Dermis microvascular lymphatic vessel endothelial cell (primary cell): ENCODE measurements around the gene TGM3. TPM values are rescaled to one million over a fixed set of nuclear protein-coding genes. Genes with fewer than 3 reads are reported as not detected.

Source experiments
- DNase-seq, 2 donors: peaks; one replicate each; pipeline versions ENCODE4 v3.0.0 to v3.0.0-alpha.2; 2010; ENCODE audit warnings: low read depth in 2 of 2
- total RNA-seq: library from RNA; depleted of rRNA; stranded (reverse); fragments of >200 nt; gene quantifications from 2 replicates; pipeline ENCODE4 v1.2.1, GENCODE V29; 2014

TGM3 gene
- total RNA-seq, 1 donor from 2014 or later = not detected

- no peak for DNase-seq
These were observed 83.9 kb downstream of the TGM3 start for GRCh38 chr20:2379511-2380229.

GRCh38 chr20:2380601-2381000, 84.8 kb downstream of the TGM3 start, which contains the start of gene TGM6:
Gene TGM6, plus strand, starts transcription at chr20:2380901. Its CDS starts 68 bp downstream, at chr20:2380969.
- no peak for DNase-seq

DNA sequence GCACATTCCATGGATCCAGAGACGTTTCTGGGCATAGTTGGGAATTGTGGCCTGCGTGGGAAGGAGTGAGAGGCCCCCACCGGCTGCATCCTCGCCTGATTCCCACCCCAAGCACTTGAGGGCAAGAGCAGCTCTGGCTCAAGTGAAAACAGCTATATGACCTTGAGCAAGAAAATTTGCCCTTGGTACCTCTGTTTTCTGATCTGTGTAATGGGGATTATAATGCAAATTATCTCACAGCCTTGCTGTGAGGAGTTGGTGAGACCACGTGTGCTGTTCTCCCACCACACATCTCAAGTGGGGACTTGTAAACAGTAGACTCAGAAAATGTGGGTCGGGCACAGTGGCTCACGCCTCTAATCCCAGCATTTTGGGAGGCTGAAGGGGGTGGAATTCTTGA, 85.5 kb downstream of the TGM3 start:
- DNase-seq = no peak

GRCh38 chr20:2382833-2383232, 87.0 kb downstream of the TGM3 start:
- DNase-seq = peak in 1 of 2 donors; percentile 33

DNA sequence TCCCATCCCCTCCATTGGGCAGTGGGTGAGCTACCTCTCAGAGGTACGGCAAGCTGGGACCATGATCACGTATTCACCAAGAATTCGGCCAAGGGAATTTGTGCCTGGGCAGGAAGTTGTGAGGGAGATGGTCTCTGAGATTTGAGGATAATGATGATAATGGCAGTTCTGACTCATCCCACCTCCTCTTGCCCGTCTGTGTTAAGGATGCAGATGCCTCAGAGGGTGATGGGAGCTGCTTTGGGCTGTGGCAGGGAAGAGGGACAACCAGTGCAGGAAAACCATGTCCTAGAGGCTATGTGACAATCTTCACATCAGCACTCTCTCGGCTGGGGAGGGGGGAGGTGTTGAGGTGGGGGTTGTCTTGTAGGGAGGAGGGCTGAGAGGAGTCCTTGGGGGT, 89.2 kb downstream of the TGM3 start:
- no peak for DNase-seq

GRCh38 chr20:2385496-2385895, 89.7 kb downstream of the TGM3 start:
- no peak for DNase-seq

DNA sequence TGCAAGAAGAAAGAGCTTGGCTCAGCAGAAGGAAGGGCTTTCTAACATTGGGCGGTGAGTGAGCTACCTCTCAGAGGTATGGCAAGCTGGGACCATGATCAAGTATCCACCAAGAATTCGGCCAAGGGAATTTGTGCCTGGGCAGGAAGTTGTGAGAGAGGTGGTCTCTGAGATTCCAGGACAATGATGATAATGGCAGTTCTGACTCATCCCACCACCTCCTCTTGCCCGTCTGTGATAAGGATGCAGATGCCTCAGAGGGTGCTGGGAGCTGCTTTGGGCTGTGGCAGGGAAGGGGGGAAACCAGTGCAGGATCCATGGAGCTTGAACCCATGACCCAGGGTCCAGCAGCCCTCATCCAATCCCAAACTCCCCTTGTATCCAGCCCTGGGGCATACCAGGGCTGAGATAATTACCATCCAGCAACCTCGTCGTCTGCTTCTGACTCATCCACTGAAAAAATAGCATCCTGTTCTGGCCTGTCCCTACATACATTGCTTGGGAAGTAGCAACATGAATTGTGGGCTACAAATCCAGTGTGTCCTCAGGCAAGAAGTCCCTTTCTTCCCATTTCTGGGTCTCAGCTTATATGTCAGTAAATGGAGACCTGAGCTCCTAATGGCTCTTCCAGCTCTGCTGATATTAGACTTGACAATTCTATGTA, 90.8 kb downstream of the TGM3 start:
- DNase-seq = peak in 1 of 2 donors; percentile 49

GRCh38 chr20:2387180-2387577, 91.4 kb downstream of the TGM3 start:
- peak; percentile 17 to 47 for DNase-seq

DNA sequence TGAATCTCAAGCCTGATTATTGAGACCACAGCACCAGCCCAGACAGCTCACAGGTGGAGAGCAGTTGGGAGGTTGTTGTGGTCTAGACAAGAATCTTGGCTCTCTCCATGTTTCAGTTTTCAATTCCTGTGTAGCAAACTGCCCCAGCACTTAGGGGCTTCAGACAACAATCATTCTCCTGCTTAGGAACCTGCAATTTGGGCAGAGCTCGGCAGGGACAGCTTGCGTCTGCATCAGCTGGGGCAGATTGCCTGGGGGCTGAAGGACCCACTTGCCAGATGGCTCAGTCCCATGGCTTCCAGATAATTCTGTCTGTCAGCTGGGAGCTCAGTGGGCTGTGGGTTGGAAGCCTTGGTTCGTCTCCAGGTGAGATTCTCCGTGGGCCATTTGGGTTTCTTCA, 91.8 kb downstream of the TGM3 start:
- no peak for DNase-seq

Other genes starting within 250 kb of the TGM3 start
- 11.3 and 16.7 TPM in 2 replicates for gene STK35, start 194.2 kb upstream of the TGM3 start, total RNA-seq
- gene TGM6, start 84.9 kb downstream of the TGM3 start, total RNA-seq = not detected in 2 replicates
- gene SNRPB, start 174.8 kb downstream of the TGM3 start, total RNA-seq = 244 and 305 TPM in 2 replicates
- gene ZNF343, start 212.9 kb downstream of the TGM3 start, total RNA-seq = 6.5 and 7.2 TPM in 2 replicates
- not detected in 2 replicates for gene TMC2, start 240.6 kb downstream of the TGM3 start, total RNA-seq